Activated CD8-positive, alpha-beta memory T cell treated with anti-CD3 and anti-CD28 coated beads, Interleukin-2, amount 50 U/mL, for 4 hours (primary cell): ENCODE data around the gene IRF2.
"Not testable (repeated sequence)": the region's sequence is repeated elsewhere in the genome, so short reads cannot be mapped to it uniquely, and the experiment has no call there.

Experiments
- DNase-seq: peaks from one replicate; pipeline ENCODE4 v3.0.0-alpha.2; 2020

IRF2 gene

DNA sequence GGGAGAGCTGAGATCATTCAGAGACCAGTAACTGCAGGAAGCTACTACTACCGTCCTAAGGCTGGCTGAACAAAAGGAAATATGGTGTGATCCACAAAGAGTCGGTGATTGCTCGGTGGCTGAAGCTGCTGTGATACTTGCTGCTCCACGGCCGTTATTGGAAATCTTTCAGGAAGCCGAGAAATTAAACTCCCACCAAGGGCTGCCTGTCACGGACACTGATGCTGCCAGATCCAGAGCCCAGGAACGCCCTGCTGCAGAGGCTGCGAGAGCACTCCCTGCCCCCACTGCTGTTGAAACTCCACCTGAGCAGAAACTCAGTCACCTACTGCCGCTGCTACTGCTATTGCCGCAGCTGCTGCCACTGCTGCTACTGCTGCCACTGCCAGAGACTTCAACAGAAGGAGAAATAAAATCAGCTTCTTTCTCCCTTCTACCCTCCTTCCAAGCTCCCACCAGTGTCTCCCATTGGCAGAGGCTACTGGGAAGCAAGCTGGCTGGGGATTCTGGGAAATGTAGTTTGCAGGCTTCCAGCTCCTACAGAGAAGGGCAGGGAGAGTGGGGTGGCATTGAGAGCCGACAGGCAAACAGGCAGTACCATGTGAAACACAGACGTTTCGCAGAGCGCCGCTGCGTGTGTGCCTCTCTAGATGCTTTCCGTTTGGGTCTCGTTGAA, 130.7 kb downstream of the IRF2 start:
- peak; percentile 38 for DNase-seq

DNA sequence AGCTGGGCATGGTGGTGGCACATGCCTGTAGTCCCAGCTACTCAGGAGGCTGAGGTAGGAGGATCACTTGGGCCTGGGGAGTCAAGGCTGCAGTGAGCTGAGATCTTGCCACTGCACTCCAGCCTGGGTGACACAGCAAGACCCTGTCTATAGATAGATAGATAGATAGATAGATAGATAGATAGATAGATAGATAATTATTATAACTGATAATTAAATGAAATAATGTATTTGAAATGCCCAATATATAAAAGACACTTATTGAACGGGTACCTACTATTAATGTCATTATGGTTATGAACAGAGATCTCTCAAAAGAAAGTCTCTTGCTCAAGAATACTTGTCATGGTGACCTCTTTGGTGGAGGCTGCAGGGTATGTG, 131.5 kb downstream of the IRF2 start:
- not testable (repeated sequence) for DNase-seq

DNA sequence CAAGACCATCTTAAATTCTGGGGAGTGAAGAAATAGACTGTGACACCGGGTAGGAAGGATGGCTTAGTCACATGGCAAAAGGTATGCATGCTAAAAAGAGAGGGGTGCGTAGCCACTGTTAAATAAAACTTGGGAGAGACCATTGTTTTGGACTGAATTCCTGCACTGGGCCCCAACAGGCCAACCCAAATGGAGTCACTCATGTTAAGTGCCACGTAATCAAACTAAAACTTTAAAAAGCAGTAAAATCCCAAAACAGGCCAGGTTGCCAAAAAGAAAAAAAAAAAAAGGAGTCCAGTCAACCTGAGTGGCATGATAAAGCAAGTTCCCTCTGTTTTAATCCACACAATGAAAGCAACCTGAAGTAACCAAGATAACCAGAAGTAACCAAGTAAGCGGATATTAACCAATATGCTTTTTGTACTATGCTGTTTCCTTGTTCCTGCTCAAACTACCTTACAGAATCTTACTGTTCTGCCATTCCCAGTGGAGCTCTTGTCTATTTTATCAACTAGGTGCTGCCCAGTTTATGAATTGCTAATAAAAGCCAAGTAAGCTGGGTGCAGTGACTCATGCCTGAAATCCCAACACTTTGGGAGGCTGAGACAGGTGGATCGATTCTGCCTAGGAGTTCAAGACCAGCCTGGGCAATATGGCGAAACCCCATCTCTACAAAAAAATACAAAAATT, 132.0 kb downstream of the IRF2 start:
- no peak for DNase-seq

DNA sequence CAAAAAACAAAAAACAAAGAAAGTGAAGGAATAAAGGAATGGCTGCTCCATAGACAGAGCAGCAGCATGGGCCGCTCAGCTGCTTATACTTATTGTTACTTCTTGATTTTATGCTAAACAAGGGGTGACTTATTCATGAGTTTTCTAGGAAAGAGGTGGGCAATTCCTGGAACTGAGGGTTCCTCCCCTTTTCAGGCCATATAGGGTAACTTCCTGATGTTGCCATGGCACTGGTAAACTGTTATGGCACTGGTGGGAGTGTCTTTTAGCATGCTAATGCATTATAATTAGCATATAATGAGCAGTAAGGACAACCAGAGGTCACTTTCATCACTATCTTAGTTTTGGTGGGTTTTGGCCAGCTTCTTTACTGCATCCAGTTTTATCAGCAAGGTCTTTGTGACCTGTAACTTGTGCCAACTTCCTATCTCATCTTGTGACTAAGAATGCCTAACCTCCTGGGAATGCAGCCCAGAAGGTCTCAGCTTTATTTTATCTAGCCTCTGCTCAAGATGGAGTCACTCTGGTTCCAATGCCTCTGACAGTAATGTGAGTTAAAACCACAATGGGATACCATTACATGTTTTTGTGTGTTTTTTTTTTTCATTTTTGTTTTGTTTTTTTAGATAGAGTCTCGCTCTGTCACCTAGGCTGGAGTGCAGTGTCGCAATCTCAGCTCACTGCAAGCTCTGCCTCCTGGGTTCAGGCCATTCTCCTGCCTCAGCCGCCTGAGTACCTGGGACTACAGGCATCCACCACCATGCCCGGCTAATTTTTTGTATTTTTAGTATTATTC, 134.8 kb downstream of the IRF2 start:
- not testable (repeated sequence) for DNase-seq

DNA sequence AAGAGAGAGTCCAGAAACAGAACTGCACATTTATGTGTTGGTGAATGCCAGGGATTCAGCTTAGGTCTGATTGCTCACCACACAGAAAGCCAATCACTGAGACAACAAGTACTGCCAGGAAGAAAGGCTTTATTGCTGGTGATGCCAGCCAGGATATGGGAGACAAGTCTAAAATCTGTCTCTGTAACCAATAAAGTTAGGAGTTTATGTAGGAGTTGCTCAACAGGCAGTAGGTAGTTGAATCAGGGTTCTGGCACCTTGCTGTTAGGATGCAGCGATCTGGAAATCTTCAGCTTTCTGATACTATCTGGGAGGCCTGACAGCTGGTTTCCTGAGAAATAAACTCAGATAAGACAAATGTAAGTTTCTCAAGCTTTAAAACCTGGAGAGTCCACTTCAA, 136.4 kb downstream of the IRF2 start:
- no peak for DNase-seq
